Measurements from ENCODE around the gene CD99. TPM values are rescaled to one million over a fixed set of nuclear protein-coding genes. Genes with fewer than 3 reads are reported as not detected.

CD99 gene
- total RNA-seq, 1 donor from 2014 or later, result 122 TPM

- Histone ChIP-seq H3K4me1 (ENCODE audit: control insufficient read depth in 3 of 3, insufficient read depth in 3 of 3, low read length in 3 of 3) (no peaks in the 10 kb centered on the region), H3K27me3 (ENCODE audit: control insufficient read depth in 3 of 3, insufficient read depth in 3 of 3, low read length in 3 of 3) (no peaks in the 10 kb centered on the region), H3K36me3 (ENCODE audit: control insufficient read depth in 3 of 3, insufficient read depth in 3 of 3, low read length in 3 of 3) (no peaks in the 10 kb centered on the region), H3K9ac (ENCODE audit: low read depth in 1 of 3, low read length in 3 of 3) (no peak overlapping the region), H3K4me3 (ENCODE audit: low read length in 3 of 3) (no peak overlapping the region), H3K27ac (ENCODE audit: low read depth, low read length) (no peak overlapping the region), H3K9me3 (ENCODE audit: control insufficient read depth in 3 of 3, low read length in 3 of 3) (no peaks in the 10 kb centered on the region)
Observed at GRCh38 chrX:2654436-2655340, 36.4 kb upstream of the CD99 start.

GRCh38 chrX:2656257-2656836 is 34.7 kb upstream of the CD99 start:
- no peaks in the 10 kb centered on the region for H3K4me1 ChIP-seq (ENCODE audit: control insufficient read depth in 3 of 3, insufficient read depth in 3 of 3, low read length in 3 of 3)
- no peaks in the 10 kb centered on the region for H3K36me3 ChIP-seq (ENCODE audit: control insufficient read depth in 3 of 3, insufficient read depth in 3 of 3, low read length in 3 of 3)
- no peaks in the 10 kb centered on the region for H3K27me3 ChIP-seq (ENCODE audit: control insufficient read depth in 3 of 3, insufficient read depth in 3 of 3, low read length in 3 of 3)
- H3K4me3 ChIP-seq (ENCODE audit: low read length in 3 of 3), result no peak overlapping the region
- H3K9me3 ChIP-seq (ENCODE audit: control insufficient read depth in 3 of 3, low read length in 3 of 3), result no peaks in the 10 kb centered on the region
- no peak overlapping the region for H3K27ac ChIP-seq (ENCODE audit: low read depth, low read length)
- H3K9ac ChIP-seq (ENCODE audit: low read depth in 1 of 3, low read length in 3 of 3), result no peak overlapping the region

GRCh38 chrX:2657532-2658113 is 33.5 kb upstream of the CD99 start:
- Histone ChIP-seq H3K9ac (ENCODE audit: low read depth in 1 of 3, low read length in 3 of 3) (no peak overlapping the region), H3K36me3 (ENCODE audit: control insufficient read depth in 3 of 3, insufficient read depth in 3 of 3, low read length in 3 of 3) (no peaks in the 10 kb centered on the region), H3K27ac (ENCODE audit: low read depth, low read length) (no peak overlapping the region), H3K4me1 (ENCODE audit: control insufficient read depth in 3 of 3, insufficient read depth in 3 of 3, low read length in 3 of 3) (no peaks in the 10 kb centered on the region), H3K4me3 (ENCODE audit: low read length in 3 of 3) (no peak overlapping the region), H3K27me3 (ENCODE audit: control insufficient read depth in 3 of 3, insufficient read depth in 3 of 3, low read length in 3 of 3) (no peaks in the 10 kb centered on the region), H3K9me3 (ENCODE audit: control insufficient read depth in 3 of 3, low read length in 3 of 3) (no peaks in the 10 kb centered on the region)

GRCh38 chrX:2658585-2659292 is 32.4 kb upstream of the CD99 start:
- H3K4me1 ChIP-seq (ENCODE audit: control insufficient read depth in 3 of 3, insufficient read depth in 3 of 3, low read length in 3 of 3), result no peaks in the 10 kb centered on the region
- H3K27me3 ChIP-seq (ENCODE audit: control insufficient read depth in 3 of 3, insufficient read depth in 3 of 3, low read length in 3 of 3), result peaks cover 0 to 3% (median 0%) of the 10 kb centered on the region in 3 donors
- H3K9ac ChIP-seq (ENCODE audit: low read depth in 1 of 3, low read length in 3 of 3), result no peak overlapping the region
- H3K36me3 ChIP-seq (ENCODE audit: control insufficient read depth in 3 of 3, insufficient read depth in 3 of 3, low read length in 3 of 3), result no peaks in the 10 kb centered on the region
- H3K4me3 ChIP-seq (ENCODE audit: low read length in 3 of 3), result no peak overlapping the region
- no peak overlapping the region for H3K27ac ChIP-seq (ENCODE audit: low read depth, low read length)
- H3K9me3 ChIP-seq (ENCODE audit: control insufficient read depth in 3 of 3, low read length in 3 of 3), result no peaks in the 10 kb centered on the region

- H3K27me3 ChIP-seq (ENCODE audit: control insufficient read depth in 3 of 3, insufficient read depth in 3 of 3, low read length in 3 of 3), result peaks cover 0 to 3% (median 0%) of the 10 kb centered on the region in 3 donors
Observed at GRCh38 chrX:2662586-2662985, 28.5 kb upstream of the CD99 start.

GRCh38 chrX:2664502-2664901 is 26.6 kb upstream of the CD99 start:
- Histone ChIP-seq H3K27me3 (ENCODE audit: control insufficient read depth in 3 of 3, insufficient read depth in 3 of 3, low read length in 3 of 3) (peaks cover 0 to 3% (median 0%) of the 10 kb centered on the region in 3 donors), H3K4me3 (ENCODE audit: low read length in 3 of 3) (no peak overlapping the region), H3K9ac (ENCODE audit: low read depth in 1 of 3, low read length in 3 of 3) (no peak overlapping the region), H3K27ac (ENCODE audit: low read depth, low read length) (peak overlapping the region; percentile 36), H3K9me3 (ENCODE audit: control insufficient read depth in 3 of 3, low read length in 3 of 3) (no peaks in the 10 kb centered on the region), H3K4me1 (ENCODE audit: control insufficient read depth in 3 of 3, insufficient read depth in 3 of 3, low read length in 3 of 3) (no peaks in the 10 kb centered on the region), H3K36me3 (ENCODE audit: control insufficient read depth in 3 of 3, insufficient read depth in 3 of 3, low read length in 3 of 3) (no peaks in the 10 kb centered on the region)

More at GRCh38 chrX:2662586-2662985, 28.5 kb upstream of the CD99 start:
- Histone ChIP-seq H3K9me3 (ENCODE audit: control insufficient read depth in 3 of 3, low read length in 3 of 3) (no peaks in the 10 kb centered on the region), H3K4me1 (ENCODE audit: control insufficient read depth in 3 of 3, insufficient read depth in 3 of 3, low read length in 3 of 3) (no peaks in the 10 kb centered on the region), H3K36me3 (ENCODE audit: control insufficient read depth in 3 of 3, insufficient read depth in 3 of 3, low read length in 3 of 3) (no peaks in the 10 kb centered on the region), H3K27ac (ENCODE audit: low read depth, low read length) (no peak overlapping the region), H3K9ac (ENCODE audit: low read depth in 1 of 3, low read length in 3 of 3) (no peak overlapping the region), H3K4me3 (ENCODE audit: low read length in 3 of 3) (no peak overlapping the region)

- Histone ChIP-seq H3K9ac (ENCODE audit: low read depth in 1 of 3, low read length in 3 of 3) (no peak overlapping the region), H3K27me3 (ENCODE audit: control insufficient read depth in 3 of 3, insufficient read depth in 3 of 3, low read length in 3 of 3) (peaks cover 0 to 6% (median 0%) of the 10 kb centered on the region in 3 donors), H3K4me3 (ENCODE audit: low read length in 3 of 3) (no peak overlapping the region), H3K36me3 (ENCODE audit: control insufficient read depth in 3 of 3, insufficient read depth in 3 of 3, low read length in 3 of 3) (no peaks in the 10 kb centered on the region), H3K4me1 (ENCODE audit: control insufficient read depth in 3 of 3, insufficient read depth in 3 of 3, low read length in 3 of 3) (no peaks in the 10 kb centered on the region), H3K27ac (ENCODE audit: low read depth, low read length) (no peak overlapping the region), H3K9me3 (ENCODE audit: control insufficient read depth in 3 of 3, low read length in 3 of 3) (no peaks in the 10 kb centered on the region)
Observed at GRCh38 chrX:2665387-2666304, 25.4 kb upstream of the CD99 start.

- Histone ChIP-seq H3K4me3 (ENCODE audit: low read length in 3 of 3) (no peak overlapping the region), H3K9ac (ENCODE audit: low read depth in 1 of 3, low read length in 3 of 3) (no peak overlapping the region), H3K36me3 (ENCODE audit: control insufficient read depth in 3 of 3, insufficient read depth in 3 of 3, low read length in 3 of 3) (no peaks in the 10 kb centered on the region), H3K27ac (ENCODE audit: low read depth, low read length) (no peak overlapping the region), H3K4me1 (ENCODE audit: control insufficient read depth in 3 of 3, insufficient read depth in 3 of 3, low read length in 3 of 3) (no peaks in the 10 kb centered on the region), H3K27me3 (ENCODE audit: control insufficient read depth in 3 of 3, insufficient read depth in 3 of 3, low read length in 3 of 3) (peaks cover 0 to 6% (median 0%) of the 10 kb centered on the region in 3 donors), H3K9me3 (ENCODE audit: control insufficient read depth in 3 of 3, low read length in 3 of 3) (no peaks in the 10 kb centered on the region)
Observed at GRCh38 chrX:2666491-2666890, 24.6 kb upstream of the CD99 start.

GRCh38 chrX:2670978-2671377 is 20.1 kb upstream of the CD99 start:
- Histone ChIP-seq H3K27ac (ENCODE audit: low read depth, low read length) (no peak overlapping the region), H3K4me1 (ENCODE audit: control insufficient read depth in 3 of 3, insufficient read depth in 3 of 3, low read length in 3 of 3) (no peaks in the 10 kb centered on the region), H3K9ac (ENCODE audit: low read depth in 1 of 3, low read length in 3 of 3) (no peak overlapping the region), H3K4me3 (ENCODE audit: low read length in 3 of 3) (no peak overlapping the region), H3K36me3 (ENCODE audit: control insufficient read depth in 3 of 3, insufficient read depth in 3 of 3, low read length in 3 of 3) (no peaks in the 10 kb centered on the region), H3K9me3 (ENCODE audit: control insufficient read depth in 3 of 3, low read length in 3 of 3) (no peaks in the 10 kb centered on the region), H3K27me3 (ENCODE audit: control insufficient read depth in 3 of 3, insufficient read depth in 3 of 3, low read length in 3 of 3) (peaks cover 0 to 3% (median 0%) of the 10 kb centered on the region in 3 donors)

Data from skeletal muscle tissue (tissue), 4 donors.